Testis (tissue), 3 donors: Measurements from ENCODE around the gene FHL2. TPM values are rescaled to one million over a fixed set of nuclear protein-coding genes. Genes with fewer than 3 reads are reported as not detected.
A peak's percentile ranks its signal among the peaks of the same experiment; 100 is the strongest.

Experiments
- DNase-seq: peaks from one replicate; pipeline ENCODE4 v3.0.0-alpha.2; 2019
- H3K27ac ChIP-seq, 2 donors: fragments of 200-600 bp; sonication (generic); one replicate each; pipeline ENCODE4 v1.5.1; 2019
- H3K27me3 ChIP-seq: fragments of 200-600 bp; sonication (generic); one replicate; pipeline ENCODE4 v1.5.1; 2019
- H3K36me3 ChIP-seq: fragments of 200-600 bp; sonication (generic); one replicate; pipeline ENCODE4 v1.5.1; 2017; ENCODE audit warnings: low read depth; ENCODE audit errors: missing control alignments
- H3K4me1 ChIP-seq: fragments of 200-600 bp; sonication (generic); one replicate; pipeline ENCODE4 v1.5.1; 2019
- H3K4me3 ChIP-seq, 2 donors: fragments of 200-600 bp; sonication (generic); one replicate each; pipeline ENCODE4 v1.5.1; 2017 to 2019
- H3K9me3 ChIP-seq: fragments of 200-600 bp; sonication (generic); one replicate; pipeline ENCODE4 v1.5.1; 2017
- CTCF ChIP-seq, 3 experiments: fragments of 450-650 bp in 2 of 3; fragments of 200-600 bp in 1 of 3; sonication (generic) in 1 of 3; IDR thresholded peaks; one replicate each; pipeline ENCODE4 v1.5.1; 2016 to 2019; ENCODE audit warnings: antibody characterized with exemption in 3 of 3, mild to moderate bottlenecking in 2 of 3, moderate library complexity in 1 of 3
- POLR2A ChIP-seq: fragments of 450-650 bp; IDR thresholded peaks from one replicate; pipeline ENCODE4 v1.6.1; 2017; ENCODE audit warnings: antibody characterized with exemption, mild to moderate bottlenecking, moderate library complexity
- WGBS, 2 donors: methylation state at CpG; one replicate each; pipeline ENCODE4 v1.1.5; 2018; 5-methylcytosine and 5-hydroxymethylcytosine counted together
- intact Hi-C: fragments of 100-400 bp; cut with DNase I; formaldehyde crosslinking; loops from one replicate; pipeline ENCODE4 v1.15.1; 2023; ENCODE audit warnings: low total_unique reads
- polyA plus RNA-seq: library from polyadenylated mRNA; stranded (reverse); fragments of 350-450 nt; fragmentation: Illumina TruSeq; extraction: RNeasy Lipid Tissue Mini Kit (QIAGEN cat#74804); gene quantifications from one replicate; pipeline ENCODE4 v1.2.3, GENCODE V29; 2014; ENCODE audit warnings: low read depth, low replicate concordance; ENCODE audit not compliant: insufficient read depth
- total RNA-seq, 2 donors: library from RNA; depleted of rRNA; stranded (reverse); fragments of >200 nt; gene quantifications; one replicate each; pipeline ENCODE4 v1.2.3, GENCODE V29; 2016

Gene FHL2
- total and polyA plus RNA-seq, 3 donors from 2014 or later = 76.9 to 154 (median 99.3) TPM

- intact Hi-C loops = no loop called here
- H3K4me1 ChIP-seq = peaks cover 16% of the 10 kb centered on the region
- H3K27me3 ChIP-seq = no peaks in the 10 kb centered on the region
- no peak for DNase-seq
- 68 to 74% methylated on average over 4 of the region's 4 CpGs for WGBS, 2 donors
- H3K9me3 ChIP-seq = no peaks in the 10 kb centered on the region
- no peak for TF ChIP-seq CTCF (IDR thresholded peaks at IDR 0.05)
- no peak for TF ChIP-seq POLR2A
- H3K36me3 ChIP-seq = no peaks in the 10 kb centered on the region
- no peak overlapping the region for H3K4me3 ChIP-seq
- H3K27ac ChIP-seq = no peak overlapping the region
These were observed 59.4 kb downstream of the FHL2 start for GRCh38 chr2:105339414-105339813.

DNA sequence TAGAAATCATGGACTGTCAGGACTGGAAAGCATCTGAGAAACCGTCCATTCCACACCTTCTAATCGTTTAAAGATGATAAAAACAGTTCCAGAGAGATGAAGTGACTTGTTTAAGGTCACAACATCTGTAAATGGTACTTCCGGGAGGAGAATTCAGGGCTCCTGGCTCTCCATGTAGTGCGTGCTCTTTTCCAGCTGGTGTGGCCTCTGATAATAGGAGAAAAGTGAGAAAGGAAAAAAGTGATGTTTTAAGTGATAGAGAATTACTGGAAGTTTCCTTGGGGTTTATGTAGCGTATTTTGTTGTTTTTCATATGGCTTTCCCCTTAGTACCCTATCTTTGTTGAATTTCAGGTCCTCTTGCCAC lies 60.8 kb downstream of the FHL2 start:
- WGBS, 2 donors = 2 to 6% methylated on average over 5 of the region's 5 CpGs
- Histone ChIP-seq H3K36me3 (no peaks in the 10 kb centered on the region), H3K9me3 (no peaks in the 10 kb centered on the region), H3K27ac (peak overlapping the region; percentile 95 to 99), H3K27me3 (no peaks in the 10 kb centered on the region), H3K4me3 (peak overlapping the region; percentile 94 to 96), H3K4me1 (peaks cover 16% of the 10 kb centered on the region)
- intact Hi-C loops = no loop called here
- no peak for DNase-seq
- TF ChIP-seq POLR2A (no peak), CTCF (IDR thresholded peaks at IDR 0.05) (no peak)

DNA sequence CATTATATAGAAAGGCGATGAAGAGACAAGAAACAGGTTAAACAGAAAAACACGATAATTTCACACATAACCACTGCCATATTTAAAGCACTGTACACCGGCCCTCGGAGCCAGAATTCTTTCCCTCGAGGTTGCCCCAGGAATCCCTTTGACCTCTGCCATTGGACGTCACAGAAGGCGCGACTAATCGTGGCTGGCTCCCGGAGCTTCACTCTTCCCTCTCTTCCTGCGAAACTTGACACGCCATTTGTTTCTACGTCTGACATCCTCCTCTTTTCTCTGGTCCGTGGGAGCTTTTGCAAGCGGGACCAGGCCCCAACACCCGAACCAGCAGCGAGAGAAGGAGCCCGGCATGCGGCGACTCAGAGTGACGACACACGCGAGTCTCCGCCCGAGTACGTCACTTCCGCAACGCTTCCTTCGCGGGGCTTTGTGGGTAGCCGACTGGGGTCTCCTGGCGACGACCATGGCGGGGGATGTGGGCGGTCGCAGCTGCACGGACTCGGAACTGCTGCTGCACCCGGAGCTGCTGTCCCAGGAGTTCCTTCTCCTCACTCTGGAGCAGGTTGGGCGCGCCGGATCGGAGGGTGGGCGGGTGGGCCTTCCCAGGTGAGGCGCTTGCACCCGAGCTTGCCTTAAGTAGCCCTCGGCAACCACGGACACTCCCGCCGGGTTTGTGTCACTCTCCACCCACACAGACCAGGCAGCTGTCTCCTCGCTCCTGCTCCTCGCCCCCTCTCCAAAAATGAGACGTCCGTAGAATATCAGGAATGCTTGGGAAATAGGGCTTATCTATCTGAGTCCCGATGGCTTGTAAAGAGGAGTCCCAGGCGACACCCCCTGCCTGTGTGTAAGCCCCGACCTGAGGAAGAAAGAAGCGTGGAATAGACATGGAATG lies 61.5 kb downstream of the FHL2 start, which contains the start of gene C2orf49:
Gene C2orf49, plus strand, starts transcription at position 419 of the 898 bp plus-strand sequence. Its CDS starts 48 bp downstream, at position 467.
- H3K4me3 ChIP-seq = peak within 1 kb of the TSS; percentile 94 to 96
- no peaks in the 10 kb centered on the region for H3K36me3 ChIP-seq
- peak within 1 kb of the TSS; percentile 95 to 99 for H3K27ac ChIP-seq
- H3K27me3 ChIP-seq = no peaks in the 10 kb centered on the region
- 0 to 1% methylated on average over 29 to 48 of the region's 58 CpGs for WGBS, 2 donors
- H3K4me1 ChIP-seq = peaks cover 16% of the 10 kb centered on the region
- no peaks in the 10 kb centered on the region for H3K9me3 ChIP-seq
- intact Hi-C loops = no loop called here
- peak; percentile 92 for DNase-seq
- TF ChIP-seq CTCF (IDR thresholded peaks at IDR 0.05) (peak in 2 of 3 experiments; percentile 8 to 33), POLR2A (no peak)

- Histone ChIP-seq H3K4me1 (peaks cover 16% of the 10 kb centered on the region), H3K36me3 (no peaks in the 10 kb centered on the region), H3K4me3 (peak overlapping the region; percentile 94 to 96), H3K9me3 (no peaks in the 10 kb centered on the region), H3K27ac (peak overlapping the region; percentile 95 to 99), H3K27me3 (no peaks in the 10 kb centered on the region)
- no peak for DNase-seq
- intact Hi-C loops = no loop called here
- WGBS, 2 donors = 0 to 1% methylated on average over 7 of the region's 7 CpGs
- no peak for TF ChIP-seq POLR2A
- no peak for TF ChIP-seq CTCF (IDR thresholded peaks at IDR 0.05)
These were observed 62.1 kb downstream of the FHL2 start for GRCh38 chr2:105336786-105337121.
